Skin of body (tissue), 2 donors: ENCODE measurements around the gene GOLGA8A. TPM values are rescaled to one million over a fixed set of nuclear protein-coding genes. Genes with fewer than 3 reads are reported as not detected.
A peak's percentile ranks its signal among the peaks of the same experiment; 100 is the strongest.
"Not testable (repeated sequence)": the region's sequence is repeated elsewhere in the genome, so short reads cannot be mapped to it uniquely, and the experiment has no call there.

Experiments used
- DNase-seq: peaks from one replicate; lab custom pipeline; 2025; lab: John Stamatoyannopoulos, UW
- total RNA-seq: library from RNA; depleted of rRNA; stranded (reverse); fragments of >200 nt; gene quantifications from one replicate; pipeline ENCODE4 v1.2.3, GENCODE V29; 2014

Gene GOLGA8A, protein sequence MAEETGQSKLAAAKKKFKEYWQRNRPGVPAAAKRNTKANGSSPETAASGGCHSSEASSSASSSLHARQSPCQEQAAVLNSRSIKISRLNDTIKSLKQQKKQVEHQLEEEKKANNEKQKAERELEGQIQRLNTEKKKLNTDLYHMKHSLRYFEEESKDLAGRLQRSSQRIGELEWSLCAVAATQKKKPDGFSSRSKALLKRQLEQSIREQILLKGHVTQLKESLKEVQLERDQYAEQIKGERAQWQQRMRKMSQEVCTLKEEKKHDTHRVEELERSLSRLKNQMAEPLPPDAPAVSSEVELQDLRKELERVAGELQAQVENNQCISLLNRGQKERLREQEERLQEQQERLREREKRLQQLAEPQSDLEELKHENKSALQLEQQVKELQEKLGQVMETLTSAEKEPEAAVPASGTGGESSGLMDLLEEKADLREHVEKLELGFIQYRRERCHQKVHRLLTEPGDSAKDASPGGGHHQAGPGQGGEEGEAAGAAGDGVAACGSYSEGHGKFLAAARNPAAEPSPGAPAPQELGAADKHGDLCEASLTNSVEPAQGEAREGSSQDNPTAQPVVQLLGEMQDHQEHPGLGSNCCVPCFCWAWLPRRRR
- total RNA-seq = 41.5 TPM

GRCh38 chr15:34437687-34438086, at the start of gene GOLGA8A:
Gene GOLGA8A, minus strand, starts transcription at chr15:34437808. Its CDS starts 48,117 bp downstream, at chr15:34389691.
- peak; percentile 45 for DNase-seq

GRCh38 chr15:34483644-34484043, 46.0 kb upstream of the GOLGA8A start:
- DNase-seq = no peak

- no peak for DNase-seq
Observed at GRCh38 chr15:34481370-34481769, 43.8 kb upstream of the GOLGA8A start.

DNA sequence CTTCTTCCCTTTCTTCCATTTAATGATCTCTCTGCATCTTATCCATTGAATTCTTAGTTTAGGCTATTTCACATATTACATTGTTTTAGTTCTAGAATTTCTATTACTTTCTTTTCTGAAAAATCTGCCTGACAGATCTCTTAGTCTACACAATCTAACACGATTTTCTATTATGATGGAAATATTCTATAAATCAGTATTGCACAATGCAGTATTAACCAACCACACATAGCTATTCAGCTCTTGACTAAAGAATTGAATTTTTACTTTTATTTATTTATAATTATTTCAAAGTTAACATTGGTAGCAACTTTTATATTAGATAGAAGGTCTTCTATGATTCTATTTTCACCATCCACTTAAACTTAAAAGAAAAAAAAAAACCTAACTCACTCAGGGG, 36.2 kb upstream of the GOLGA8A start:
- DNase-seq = no peak

DNA sequence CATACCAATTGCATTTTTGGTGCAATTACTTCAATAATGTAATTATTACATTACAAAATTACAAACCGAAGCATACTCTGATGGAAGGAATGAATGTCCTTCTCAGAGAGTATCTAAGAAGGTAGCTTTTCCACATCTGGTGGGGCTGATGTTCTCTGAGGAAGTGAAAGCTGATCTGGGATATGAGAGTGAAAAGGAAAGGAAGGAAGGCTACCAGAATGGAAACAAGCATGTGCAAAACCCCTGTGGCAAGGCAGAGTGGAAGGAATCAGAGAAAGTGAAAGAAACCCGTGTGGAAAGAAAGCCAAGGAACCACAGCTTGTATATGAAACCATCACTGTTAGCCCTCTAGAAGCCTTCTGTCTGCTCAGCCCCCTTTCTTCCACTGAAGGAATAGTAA, 35.3 kb upstream of the GOLGA8A start:
- no peak for DNase-seq

- DNase-seq = no peak
Observed at GRCh38 chr15:34470892-34471291, 33.3 kb upstream of the GOLGA8A start.

GRCh38 chr15:34470091-34470490, 32.5 kb upstream of the GOLGA8A start:
- DNase-seq = no peak

DNA sequence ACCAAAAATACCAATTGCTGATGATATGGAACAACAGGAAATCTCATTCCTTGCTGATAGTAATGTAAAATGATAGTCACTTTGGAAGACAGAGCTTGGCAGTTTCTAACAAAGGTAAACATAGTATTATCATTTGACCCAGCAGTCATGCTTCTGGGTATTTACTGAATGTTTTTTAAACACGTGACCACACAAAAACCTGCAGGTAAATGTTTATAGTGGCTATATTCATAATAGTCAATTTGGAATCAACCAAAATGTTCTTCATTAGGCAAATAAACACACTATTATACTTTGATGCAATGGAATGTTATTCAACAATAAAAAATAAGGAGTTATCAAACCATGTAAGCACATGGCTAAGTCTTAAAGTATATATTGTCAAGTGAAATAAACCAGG, 24.1 kb upstream of the GOLGA8A start:
- DNase-seq = no peak

DNA sequence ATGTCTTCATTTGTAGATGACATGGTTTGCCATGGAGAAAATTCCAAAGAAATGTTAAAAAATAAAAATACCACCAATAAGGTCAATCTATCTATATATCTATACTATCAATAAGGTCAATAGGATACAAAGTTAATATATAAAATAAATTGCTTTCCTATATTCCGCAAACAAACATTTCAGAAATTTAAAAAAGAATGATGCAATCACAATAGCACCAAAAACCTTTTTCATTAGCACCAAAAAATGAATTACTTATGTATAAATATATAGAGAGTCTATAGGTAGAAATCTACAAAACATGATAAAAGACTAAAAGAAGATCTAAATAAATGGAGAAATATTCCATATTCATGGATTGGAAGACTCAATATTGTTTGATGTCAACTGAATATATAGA, 22.8 kb upstream of the GOLGA8A start:
- no peak for DNase-seq

DNA sequence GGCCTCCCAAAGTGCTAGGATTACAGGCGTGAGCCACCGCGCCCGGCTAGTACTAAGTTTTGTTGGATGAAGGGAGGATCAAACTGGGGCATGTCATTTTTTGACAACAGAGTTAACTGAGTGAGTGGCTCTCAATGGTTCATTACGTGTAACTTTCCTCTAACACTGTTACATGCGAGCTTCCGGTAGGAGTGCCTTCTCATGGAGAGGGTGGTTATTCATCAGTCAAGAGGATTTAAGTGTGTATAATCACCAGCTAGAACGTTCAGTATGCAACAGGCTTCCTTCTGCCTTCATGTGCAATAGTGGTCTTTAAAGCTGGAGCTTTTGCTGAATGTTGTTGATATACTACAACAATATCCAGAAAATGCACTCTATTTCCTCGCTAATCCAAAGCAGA, 19.1 kb upstream of the GOLGA8A start:
- no peak for DNase-seq

DNA sequence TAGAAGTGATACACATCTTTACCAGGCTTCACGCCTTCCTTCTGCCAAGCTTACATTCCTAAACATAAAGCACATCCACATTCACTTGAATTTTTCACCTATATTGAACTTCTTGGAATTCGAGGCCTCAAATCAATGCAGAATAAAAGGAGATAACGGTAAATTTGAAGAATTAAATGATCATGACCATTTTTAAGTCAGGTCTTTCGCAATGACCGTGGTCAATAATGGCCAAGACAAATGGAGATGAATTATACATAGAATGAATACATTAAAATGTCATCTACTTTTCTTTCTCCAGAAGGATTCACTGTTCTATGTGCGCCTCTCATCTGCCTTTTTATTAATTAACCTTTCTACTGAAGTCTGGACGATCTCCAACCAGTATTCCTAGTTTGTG, 5.3 kb upstream of the GOLGA8A start:
- no peak for DNase-seq

- DNase-seq = no peak
Observed at GRCh38 chr15:34439878-34440277, 2.3 kb upstream of the GOLGA8A start.

GRCh38 chr15:34436956-34437442, 609 bp downstream of the GOLGA8A start:
- peak; percentile 4 for DNase-seq

DNA sequence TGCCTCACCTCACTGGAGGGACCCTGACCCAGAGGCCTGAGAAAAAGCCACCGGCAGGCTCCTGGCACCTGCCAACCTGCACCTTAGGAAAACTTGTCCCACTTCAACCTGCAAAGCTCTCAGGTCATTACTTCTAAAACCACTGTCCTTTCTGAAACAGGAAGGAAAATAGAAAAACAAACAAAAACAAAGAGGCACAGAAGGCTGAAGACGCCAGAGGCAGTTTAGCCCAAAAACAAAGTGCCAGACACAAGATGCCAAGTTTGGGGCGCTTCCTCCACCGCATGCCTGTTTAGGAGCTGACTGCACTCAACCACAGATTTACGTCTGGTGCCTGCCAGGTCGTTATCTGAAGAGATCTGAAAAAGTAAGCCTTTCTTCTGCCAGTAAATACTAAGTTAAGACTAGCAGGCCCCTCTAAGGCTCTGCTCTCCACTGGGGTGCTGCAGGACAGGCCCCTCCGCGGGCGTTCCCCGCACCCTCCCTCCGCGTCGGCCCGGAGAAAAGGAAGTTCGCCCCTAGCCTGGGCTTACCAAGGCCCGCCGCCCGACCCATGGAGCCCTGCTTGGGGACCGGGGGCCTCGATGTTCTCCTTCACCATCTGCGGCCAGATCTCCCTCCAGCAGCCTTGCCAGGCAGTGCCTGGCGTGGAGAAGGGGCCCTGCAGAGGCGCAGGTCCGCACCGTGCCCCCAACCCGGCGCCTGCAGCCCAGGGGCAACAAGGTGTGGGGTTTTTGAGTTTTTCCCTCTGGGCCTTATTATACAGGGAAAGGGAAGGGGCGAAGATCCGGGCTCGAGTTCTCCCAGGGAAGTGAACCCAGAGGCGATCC, 1.3 kb downstream of the GOLGA8A start:
- no peak for DNase-seq

- DNase-seq = no peak
Observed at GRCh38 chr15:34435658-34436057, 1.9 kb downstream of the GOLGA8A start.

DNA sequence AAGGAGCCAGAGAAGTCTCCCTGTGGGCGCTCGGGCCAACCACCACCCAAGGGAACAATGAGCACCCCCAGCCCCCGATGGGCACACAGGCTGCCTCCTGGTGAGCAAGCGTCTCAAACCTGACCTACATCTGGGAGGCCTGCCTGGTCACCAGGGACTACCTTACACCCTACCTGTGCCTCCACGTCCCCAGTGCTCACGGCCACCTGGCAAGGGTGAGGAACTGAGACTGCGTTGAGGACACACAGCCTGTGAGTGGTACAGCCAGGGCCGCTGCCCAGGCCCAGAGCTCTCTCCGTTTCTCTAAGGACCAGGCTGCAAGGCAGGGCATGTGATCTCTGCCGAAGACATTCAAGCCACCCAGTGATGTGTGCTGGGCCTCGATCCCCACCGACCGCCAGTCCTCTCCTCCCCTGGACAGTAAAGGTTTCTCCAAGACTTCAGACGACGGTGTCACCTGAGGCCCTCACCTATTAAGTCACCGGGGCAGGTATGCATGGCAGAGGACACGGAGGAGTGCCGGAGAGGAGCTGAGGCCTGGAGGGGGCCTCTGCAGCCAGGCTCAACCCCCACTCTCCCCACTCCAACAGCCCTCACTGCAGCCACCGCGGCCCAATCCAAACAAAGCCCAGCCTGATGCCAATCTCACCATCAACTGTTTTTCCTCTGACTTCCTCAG, 2.8 kb downstream of the GOLGA8A start:
- no peak for DNase-seq

DNA sequence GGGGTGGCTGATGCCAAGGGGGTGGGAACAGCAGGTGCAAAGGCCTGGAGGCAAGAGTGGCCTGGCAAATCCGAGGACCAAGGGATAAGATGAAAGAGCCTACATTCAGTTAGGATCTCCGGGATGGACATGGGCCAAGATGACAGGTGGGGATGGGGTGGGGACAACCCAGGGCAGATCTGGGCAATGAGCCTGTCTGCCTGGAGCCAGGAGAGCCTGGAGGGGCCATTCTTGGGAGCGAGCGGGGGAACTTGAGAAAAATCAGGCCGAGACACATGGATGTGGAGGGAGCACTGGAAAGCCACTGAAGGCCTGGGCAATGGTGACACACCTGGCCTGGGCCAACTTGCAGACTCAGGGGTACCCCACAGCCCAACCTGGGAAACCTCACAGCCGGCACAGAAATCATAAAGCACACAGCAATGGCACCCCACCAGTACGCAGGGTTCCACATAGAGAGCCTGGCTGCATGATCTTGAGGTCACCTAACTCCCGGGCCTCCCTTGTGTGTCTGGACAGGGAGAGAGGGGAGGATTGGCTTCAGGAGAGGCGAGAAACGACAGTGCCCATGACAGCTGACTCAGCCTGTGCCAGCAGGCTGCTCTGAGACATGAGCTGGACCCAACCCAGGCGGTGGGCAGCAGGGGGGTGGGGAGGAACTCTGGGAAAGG, 3.5 kb downstream of the GOLGA8A start:
- not testable (repeated sequence) for DNase-seq

- DNase-seq = peak; percentile 13
Observed at GRCh38 chr15:34430642-34431041, 7.0 kb downstream of the GOLGA8A start.

DNA sequence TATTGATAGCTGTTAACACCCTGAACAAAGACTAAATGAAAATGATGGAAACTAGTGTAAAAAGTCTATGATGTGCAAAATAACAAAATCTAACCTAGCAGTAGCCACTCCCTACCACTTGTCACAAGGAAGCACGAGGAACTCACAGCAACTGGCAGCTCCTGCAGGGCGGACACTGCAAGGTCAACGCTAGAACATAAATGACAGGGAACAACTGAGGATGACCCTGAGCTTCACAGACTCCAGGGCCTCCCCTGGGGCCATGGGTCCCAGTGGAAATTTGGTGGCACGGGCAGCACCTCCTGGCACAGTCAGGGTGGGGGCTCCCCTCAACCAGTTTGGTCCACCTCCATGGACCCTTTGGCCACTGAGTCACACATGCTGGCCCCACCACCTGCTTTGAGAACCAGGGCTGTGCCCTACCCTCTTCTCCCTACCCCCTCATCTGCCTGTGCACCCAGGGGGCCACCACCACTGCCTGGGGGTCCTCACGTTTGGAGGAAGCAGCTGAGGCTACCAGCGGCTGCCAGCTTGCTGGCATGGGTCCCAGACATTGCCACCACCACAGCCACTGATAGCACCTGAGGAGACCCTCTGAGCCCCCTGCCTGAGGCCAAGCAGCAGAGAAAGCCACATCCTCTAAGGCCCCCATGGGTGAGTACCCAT, 14.1 kb downstream of the GOLGA8A start:
- DNase-seq = not testable (repeated sequence)

DNA sequence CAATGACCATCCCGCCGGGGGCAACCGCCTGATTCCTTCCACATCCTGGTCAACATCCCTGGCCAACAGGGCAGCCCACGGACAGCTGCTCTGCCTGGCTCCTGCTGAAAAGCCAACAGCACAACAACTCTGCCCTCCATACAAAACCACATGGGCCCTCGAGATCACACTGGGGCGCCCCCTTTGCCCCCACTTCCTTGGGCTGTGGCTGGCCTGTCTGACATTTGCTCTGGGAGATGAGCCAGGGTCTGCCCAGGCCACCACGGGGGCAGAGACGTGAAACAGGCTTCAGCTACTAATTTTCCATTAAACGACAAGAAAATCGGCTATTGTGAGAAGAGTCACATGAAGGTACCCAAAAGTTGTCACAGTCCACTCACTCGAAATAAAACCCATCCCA, 16.7 kb downstream of the GOLGA8A start:
- DNase-seq = not testable (repeated sequence)
